HCT116 (cell line): ENCODE data around the gene SLC47A2. TPM values are rescaled to one million over a fixed set of nuclear protein-coding genes. Genes with fewer than 3 reads are reported as not detected.

Experiments
- ATAC-seq: fragments of 200-7000 bp; cut with Tn5 transposase; 2 replicates; pipeline ENCODE4 v1.9.1; 2020; ENCODE audit warnings: mild to moderate bottlenecking, moderate library complexity
- BruUV-seq: library from RNA; stranded (reverse); fragments of 400-500 nt; replicated peaks from 2 replicates; lab custom pipeline; 2021; lab: Mats Ljungman, UMichigan
- CTCF ChIA-PET: fragments of 300-600 bp; sonication (Branson Sonifier 250); formaldehyde crosslinking; loops from one replicate; lab custom pipeline; 2021; ENCODE audit warnings: antibody characterized with exemption; lab: Charles Lee
- POLR2A ChIA-PET: fragments of 300-600, 350-600 bp; sonication (Branson Sonifier 250); formaldehyde crosslinking; loops from one replicate; lab custom pipeline; 2021; ENCODE audit warnings: antibody characterized with exemption; lab: Charles Lee
- RAD21 ChIA-PET, 2 experiments: fragments of 300-600 bp; sonication (Branson Sonifier 250); formaldehyde crosslinking; loops; one replicate each; lab custom pipeline; 2023; ENCODE audit warnings: low total read pairs in 2 of 2; ENCODE audit not compliant: uncharacterized antibody in 2 of 2, unreplicated experiment in 2 of 2, low non-redundant PET in 1 of 2; lab: Charles Lee
- DNase-seq: peaks from one replicate; pipeline ENCODE4 v3.0.0-alpha.2; 2010; ENCODE audit warnings: low read depth, low spot score
- H2AFZ ChIP-seq: fragments of 200-600 bp; shearing (Covaris generic), sonication (generic); 2 replicates; pipeline ENCODE4 v1.6.1; 2017; ENCODE audit warnings: low read depth, mixed run types, mixed read lengths, antibody characterized with exemption, low read length; ENCODE audit not compliant: poor library complexity, severe bottlenecking
- H3K27ac ChIP-seq: 2 replicates; pipeline ENCODE4 v1.5.1; 2012; ENCODE audit warnings: low read depth, low read length
- H3K27me3 ChIP-seq: fragments of 200-600 bp; sonication (generic); 2 replicates; pipeline ENCODE4 v1.6.1; 2016; ENCODE audit warnings: mixed run types, low read length, mixed read lengths; ENCODE audit not compliant: insufficient read depth
- H3K36me3 ChIP-seq, 2 experiments: fragments of 200-500 bp in 1 of 2; fragments of 200-600 bp in 1 of 2; sonication (Bioruptor generic) in 1 of 2; sonication (generic) in 1 of 2; 2 replicates each; pipeline versions ENCODE4 v1.5.1 to v1.6.1; 2014 to 2016; ENCODE audit warnings: low read length in 2 of 2, inconsistent platforms in 1 of 2, mixed read lengths in 1 of 2, mixed run types in 1 of 2; ENCODE audit not compliant: insufficient read depth in 2 of 2, control insufficient read depth in 1 of 2
- H3K4me1 ChIP-seq, 2 experiments: fragments of 200-600 bp in 1 of 2; sonication (generic) in 1 of 2; 2 replicates each; pipeline versions ENCODE4 v1.5.1 to v1.6.1; 2012 to 2017; ENCODE audit warnings: low read length in 2 of 2, inconsistent platforms in 1 of 2, mild to moderate bottlenecking in 1 of 2, mixed read lengths in 1 of 2, mixed run types in 1 of 2, moderate library complexity in 1 of 2; ENCODE audit not compliant: insufficient read depth in 2 of 2, control insufficient read depth in 1 of 2
- H3K4me2 ChIP-seq: fragments of 200-600 bp; sonication (generic); 2 replicates; pipeline ENCODE4 v1.6.1; 2017; ENCODE audit warnings: mixed run types, low read length, mixed read lengths
- H3K4me3 ChIP-seq, 2 experiments: fragments of 200-600 bp in 1 of 2; sonication (generic) in 1 of 2; replicated peaks in 1 of 2; 2 replicates each; pipeline ENCODE4 v1.5.1; 2011 to 2016; ENCODE audit warnings: low read length in 2 of 2, control low read depth in 1 of 2, low read depth in 1 of 2, mild to moderate bottlenecking in 1 of 2, mixed read lengths in 1 of 2, mixed run types in 1 of 2
- H3K79me2 ChIP-seq: fragments of 200-600 bp; sonication (generic); 2 replicates; pipeline ENCODE4 v1.6.1; 2017; ENCODE audit warnings: mild to moderate bottlenecking, mixed run types, low read length, moderate library complexity, mixed read lengths; ENCODE audit not compliant: insufficient read depth
- H3K9ac ChIP-seq: fragments of 200-600 bp; sonication (generic); 2 replicates; pipeline ENCODE4 v1.6.1; 2016; ENCODE audit warnings: low read length, mixed read lengths
- H3K9me2 ChIP-seq: fragments of 200-600 bp; sonication (generic), shearing (Covaris generic); 2 replicates; pipeline ENCODE4 v1.6.1; 2017; ENCODE audit warnings: mixed run types, mild to moderate bottlenecking, moderate library complexity; ENCODE audit not compliant: insufficient read depth
- H3K9me3 ChIP-seq, 2 experiments: fragments of 200-500 bp in 1 of 2; fragments of 200-600 bp in 1 of 2; sonication (Bioruptor generic) in 1 of 2; sonication (generic) in 1 of 2; 2 replicates each; pipeline ENCODE4 v1.6.1; 2014 to 2017; ENCODE audit warnings: low read length in 2 of 2, mixed read lengths in 2 of 2, inconsistent platforms in 1 of 2, low read depth in 1 of 2, mild to moderate bottlenecking in 1 of 2, mixed run types in 1 of 2, moderate library complexity in 1 of 2; ENCODE audit not compliant: control insufficient read depth in 1 of 2, insufficient read depth in 1 of 2
- H4K20me1 ChIP-seq: fragments of 200-600 bp; sonication (generic), shearing (Covaris generic); 2 replicates; pipeline ENCODE4 v1.6.1; 2017; ENCODE audit warnings: mixed run types, mild to moderate bottlenecking, moderate library complexity; ENCODE audit not compliant: insufficient read depth
- ATF3 ChIP-seq: IDR thresholded peaks from 2 replicates; pipeline ENCODE4 v1.6.1; 2012
- CEBPB ChIP-seq: IDR thresholded peaks from 2 replicates; pipeline ENCODE4 v1.6.1; 2012; ENCODE audit warnings: low read depth
- CTCF ChIP-seq, 3 experiments: fragments of 200-600 bp in 1 of 3; sonication (generic) in 1 of 3; IDR thresholded peaks in 2 of 3; conservative IDR thresholded peaks in 1 of 3; 2 replicates each; pipeline ENCODE4 v1.5.1; 2012 to 2017; ENCODE audit warnings: low read depth in 2 of 3, low read length in 2 of 3, antibody characterized with exemption in 1 of 3, borderline replicate concordance in 1 of 3, control low read depth in 1 of 3, mild to moderate bottlenecking in 1 of 3, mixed read lengths in 1 of 3, mixed run types in 1 of 3, moderate library complexity in 1 of 3; ENCODE audit not compliant: insufficient read depth in 1 of 3
- EGR1 ChIP-seq: IDR thresholded peaks from 2 replicates; pipeline ENCODE4 v1.6.1; 2012; ENCODE audit warnings: low read depth
- ELF1 ChIP-seq: IDR thresholded peaks from 2 replicates; pipeline ENCODE4 v1.6.1; 2012; ENCODE audit warnings: low read depth, borderline replicate concordance
- EZH2 ChIP-seq: fragments of 200-600 bp; sonication (generic); IDR thresholded peaks from 2 replicates; pipeline ENCODE4 v1.6.1; 2017; ENCODE audit warnings: antibody characterized with exemption, mixed run types
- EZH2phosphoT487 ChIP-seq: fragments of 200-600 bp; IDR thresholded peaks from 2 replicates; pipeline ENCODE4 v1.6.1; 2018; ENCODE audit warnings: antibody characterized with exemption, borderline replicate concordance
- FOSL1 ChIP-seq: IDR thresholded peaks from 2 replicates; pipeline ENCODE4 v1.6.1; 2012; ENCODE audit warnings: low read depth
- POLR2A ChIP-seq: IDR thresholded peaks from 2 replicates; pipeline ENCODE4 v1.7.0; 2011; ENCODE audit warnings: borderline replicate concordance; ENCODE audit not compliant: insufficient read depth, insufficient read length; ENCODE audit errors: extremely low read depth
- POLR2AphosphoS5 ChIP-seq: IDR thresholded peaks from 2 replicates; pipeline ENCODE4 v1.6.1; 2011; ENCODE audit warnings: mild to moderate bottlenecking, low read depth, low read length, moderate library complexity
- RAD21 ChIP-seq: IDR thresholded peaks from 2 replicates; pipeline ENCODE4 v1.6.1; 2012; ENCODE audit warnings: low read depth, mild to moderate bottlenecking
- REST ChIP-seq: IDR thresholded peaks from 2 replicates; pipeline ENCODE4 v1.6.1; 2012; ENCODE audit warnings: low read depth
- SP1 ChIP-seq: IDR thresholded peaks from 2 replicates; pipeline ENCODE4 v1.6.1; 2012; ENCODE audit warnings: low read depth
- SRF ChIP-seq: IDR thresholded peaks from 2 replicates; pipeline ENCODE4 v1.6.1; 2012; ENCODE audit warnings: low read depth
- YY1 ChIP-seq: IDR thresholded peaks from 2 replicates; pipeline ENCODE4 v1.6.1; 2011; ENCODE audit warnings: low read length, low read depth, moderate library complexity, mild to moderate bottlenecking; ENCODE audit not compliant: insufficient replicate concordance; ENCODE audit errors: extremely low read depth
- ZFX ChIP-seq: fragments of 450-650 bp; IDR thresholded peaks from 2 replicates; pipeline ENCODE4 v1.6.1; 2017
- ZNF274 ChIP-seq: fragments of 200-500 bp; sonication (Bioruptor generic); IDR thresholded peaks from 2 replicates; pipeline ENCODE4 v1.6.1; 2014; ENCODE audit warnings: mild to moderate bottlenecking, low read depth, low read length, inconsistent platforms
- intact Hi-C: fragments of 100-400 bp; cut with micrococcal nuclease; formaldehyde crosslinking; loops from 2 replicates; pipeline ENCODE4 v1.10.0; 2022
- total RNA-seq: library from RNA; stranded (reverse); gene quantifications from one replicate; pipeline ENCODE4 v1.2.1, GENCODE V29; 2021; ENCODE audit not compliant: unreplicated experiment
- TF ChIP-seq, protein P1 (sequence below): IDR thresholded peaks from 2 replicates; pipeline ENCODE4 v1.6.1; 2012

SLC47A2 gene
- total RNA-seq, 1 experiment from 2014 or later, result not detected

- no TSS peak for BruUV-seq
- no peak overlapping the region for H3K9ac ChIP-seq
- no peak for DNase-seq
- no peaks in the 10 kb centered on the region for H3K27me3 ChIP-seq
- ATAC-seq, result no peak
- CTCF ChIA-PET, result interaction anchor here (4.2 kb wide), 1 partner anchor 12 kb away, joined by 40 read pairs; no protein-coding TSS in a partner anchor
- H3K79me2 ChIP-seq, result no peaks in the 10 kb centered on the region
- H4K20me1 ChIP-seq, result no peaks in the 10 kb centered on the region
- no peak overlapping the region for H3K4me3 ChIP-seq
- intact Hi-C loops, result loop anchor here (5.0 kb wide), 4 partner anchors 103 to 388 kb away; partner anchors contain the start of genes ALDH3A2, B9D1 and MAPK7
- no peaks in the 10 kb centered on the region for H3K36me3 ChIP-seq
- no peaks in the 10 kb centered on the region for H3K9me3 ChIP-seq
- H3K4me2 ChIP-seq, result no peak overlapping the region
- H3K4me1 ChIP-seq, result peaks cover 42 to 59% of the 10 kb centered on the region in 2 experiments
- no peak overlapping the region for H3K27ac ChIP-seq
- no peak for TF ChIP-seq REST
- no peak for TF ChIP-seq POLR2AphosphoS5
- no peak for TF ChIP-seq POLR2A
- TF ChIP-seq EZH2phosphoT487, result no peak
- TF ChIP-seq YY1, result no peak
- no peak for TF ChIP-seq ELF1
- no peak for TF ChIP-seq FOSL1
- no peak for TF ChIP-seq RAD21
- no peak for TF ChIP-seq ATF3
- TF ChIP-seq CEBPB, result no peak
- TF ChIP-seq ZFX, result no peak
- TF ChIP-seq SP1, result no peak
- TF ChIP-seq CTCF (IDR thresholded peaks at IDR 0.05 in 2 of 3, conservative IDR thresholded peaks at IDR 0.05 in 1 of 3; ENCODE audit: borderline replicate concordance in 1 of 3, insufficient read depth in 1 of 3, low read depth in 2 of 3, low read length in 2 of 3), result no peak
- no peak for TF ChIP-seq EGR1
- TF ChIP-seq, protein P1, sequence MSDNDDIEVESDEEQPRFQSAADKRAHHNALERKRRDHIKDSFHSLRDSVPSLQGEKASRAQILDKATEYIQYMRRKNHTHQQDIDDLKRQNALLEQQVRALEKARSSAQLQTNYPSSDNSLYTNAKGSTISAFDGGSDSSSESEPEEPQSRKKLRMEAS, result no peak
- no peak for TF ChIP-seq SRF
- TF ChIP-seq ZNF274, result no peak
- TF ChIP-seq EZH2, result no peak
- TF ChIP-seq, all 23 proteins: peak for 0
- Histone ChIP-seq H3K9me2 (no peaks in the 10 kb centered on the region), H2AFZ (no peak overlapping the region)
- ChIA-PET POLR2A (no interaction called here), RAD21 (no interaction called here)
Measured at GRCh38 chr17:19750020-19750572, 33.7 kb upstream of the SLC47A2 start.
